ENCODE results near the gene STX8.

DNA sequence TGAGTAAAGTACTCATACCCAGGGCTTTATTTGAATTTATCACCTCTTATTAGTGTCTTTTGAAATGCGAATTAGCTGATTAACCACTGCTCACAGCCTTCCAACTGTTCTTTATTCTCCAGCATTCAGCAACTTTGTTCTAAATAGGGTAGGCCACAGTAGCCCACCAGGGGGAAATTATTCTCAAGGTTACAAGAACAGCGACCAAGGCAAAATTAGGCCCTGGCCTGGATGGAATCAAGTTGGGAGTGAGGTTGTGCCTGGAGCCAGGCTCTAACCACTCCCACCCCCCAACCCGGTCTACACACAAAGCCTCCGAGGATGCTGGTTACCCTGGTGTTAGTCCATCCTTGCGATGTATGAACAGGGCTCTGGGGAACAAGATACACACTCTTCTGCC is 245.5 kb downstream of the STX8 start:
- TF ChIP-seq, protein P1, sequence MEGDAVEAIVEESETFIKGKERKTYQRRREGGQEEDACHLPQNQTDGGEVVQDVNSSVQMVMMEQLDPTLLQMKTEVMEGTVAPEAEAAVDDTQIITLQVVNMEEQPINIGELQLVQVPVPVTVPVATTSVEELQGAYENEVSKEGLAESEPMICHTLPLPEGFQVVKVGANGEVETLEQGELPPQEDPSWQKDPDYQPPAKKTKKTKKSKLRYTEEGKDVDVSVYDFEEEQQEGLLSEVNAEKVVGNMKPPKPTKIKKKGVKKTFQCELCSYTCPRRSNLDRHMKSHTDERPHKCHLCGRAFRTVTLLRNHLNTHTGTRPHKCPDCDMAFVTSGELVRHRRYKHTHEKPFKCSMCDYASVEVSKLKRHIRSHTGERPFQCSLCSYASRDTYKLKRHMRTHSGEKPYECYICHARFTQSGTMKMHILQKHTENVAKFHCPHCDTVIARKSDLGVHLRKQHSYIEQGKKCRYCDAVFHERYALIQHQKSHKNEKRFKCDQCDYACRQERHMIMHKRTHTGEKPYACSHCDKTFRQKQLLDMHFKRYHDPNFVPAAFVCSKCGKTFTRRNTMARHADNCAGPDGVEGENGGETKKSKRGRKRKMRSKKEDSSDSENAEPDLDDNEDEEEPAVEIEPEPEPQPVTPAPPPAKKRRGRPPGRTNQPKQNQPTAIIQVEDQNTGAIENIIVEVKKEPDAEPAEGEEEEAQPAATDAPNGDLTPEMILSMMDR (IDR thresholded peaks at IDR 0.05), result no peak
- no peak for TF ChIP-seq ZFX (IDR thresholded peaks at IDR 0.05; ENCODE audit: borderline replicate concordance)

Measured in 22Rv1 (cell line).